Right lobe of liver (tissue), 6 donors: ENCODE measurements around the gene HNRNPLL. TPM values are rescaled to one million over a fixed set of nuclear protein-coding genes. Genes with fewer than 3 reads are reported as not detected.

Experiments used
- ATAC-seq, 4 donors: fragments of 200-7000 bp; cut with Tn5 transposase; one replicate each; pipeline ENCODE4 v1.9.1; 2020; ENCODE audit warnings: mild to moderate bottlenecking in 4 of 4, moderate library complexity in 4 of 4
- DNase-seq, 3 donors: peaks; one replicate each; pipeline ENCODE4 v3.0.0-alpha.2; 2020
- H3K27ac ChIP-seq, 3 donors: fragments of 200-600 bp; one replicate each; pipeline ENCODE4 v1.8.0; 2022
- H3K27me3 ChIP-seq, 2 donors: fragments of 200-600 bp; one replicate each; pipeline ENCODE4 v1.8.0; 2022
- H3K36me3 ChIP-seq, 4 donors: fragments of 200-600 bp; sonication (generic) in 1 of 4; one replicate each; pipeline versions ENCODE4 v1.5.1 to v1.8.0; 2017 to 2022; ENCODE audit warnings: control low read depth in 1 of 4
- H3K4me1 ChIP-seq, 4 donors: fragments of 200-600 bp; sonication (generic) in 1 of 4; one replicate each; pipeline versions ENCODE4 v1.5.1 to v1.8.0; 2017 to 2022; ENCODE audit warnings: control low read depth in 1 of 4
- H3K4me3 ChIP-seq, 3 donors: fragments of 200-600 bp; one replicate each; pipeline ENCODE4 v1.8.0; 2022
- H3K9me3 ChIP-seq, 4 donors: fragments of 200-600 bp; sonication (generic) in 1 of 4; one replicate each; pipeline versions ENCODE4 v1.5.1 to v1.8.0; 2017 to 2022; ENCODE audit warnings: control low read depth in 1 of 4
- CTCF ChIP-seq, 4 donors: fragments of 200-600 bp in 3 of 4; fragments of 450-650 bp in 1 of 4; IDR thresholded peaks; one replicate each; pipeline versions ENCODE4 v1.5.1 to v1.8.0; 2016 to 2022; ENCODE audit warnings: antibody characterized with exemption in 4 of 4, mild to moderate bottlenecking in 2 of 4
- POLR2A ChIP-seq: fragments of 450-650 bp; IDR thresholded peaks from one replicate; pipeline ENCODE4 v1.6.1; 2017; ENCODE audit warnings: antibody characterized with exemption, mild to moderate bottlenecking
- WGBS: methylation state at CpG from one replicate; pipeline ENCODE4 v1.1.6; 2018; ENCODE audit warnings: low coverage, low lambda C conversion rate; ENCODE audit not compliant: insufficient coverage; ENCODE audit errors: missing lambda C conversion rate; 5-methylcytosine and 5-hydroxymethylcytosine counted together
- intact Hi-C, 2 donors: fragments of 100-400 bp; cut with DNase I; formaldehyde crosslinking; loops; one replicate each; pipeline versions ENCODE4 v1.11.2 to v1.14.1; 2022
- total RNA-seq, 6 experiments: library from RNA; depleted of rRNA in 2 of 6; stranded (reverse); fragments of >200 nt in 2 of 6; fragmentation: NEBNext Ultra II Directional in 3 of 6; extraction: Animal tissue kit (Norgen Biotek cat#: 25700) in 3 of 6; gene quantifications; one replicate each; pipeline versions ENCODE4 v1.1.0 to v1.2.4, GENCODE V29; 2016 to 2023
- donor health status: DM: no; HTN: yes; CAD: no.
- donor health status: DM: no; HTN: no; CAD: no.
- donor health status: DM: no; HTN: no; CAD: no.
- donor health status: DM: no; HTN: yes; CAD: no.
- donor health status: DM: no; HTN: yes; CAD: no.

HNRNPLL gene
- total RNA-seq, 6 experiments from 2014 or later: 9.2 to 15.9 (median 13.9) TPM

GRCh38 chr2:38621018-38621417 lies 18.3 kb upstream of the HNRNPLL start:
- intact Hi-C loops: no loop called here
- Histone ChIP-seq H3K27me3 (no peaks in the 10 kb centered on the region), H3K36me3 (no peaks in the 10 kb centered on the region), H3K27ac (no peak overlapping the region), H3K4me1 (no peaks in the 10 kb centered on the region), H3K4me3 (no peak overlapping the region), H3K9me3 (no peaks in the 10 kb centered on the region)
- ATAC-seq (no peak), DNase-seq (no peak)
- TF ChIP-seq POLR2A (no peak), CTCF (IDR thresholded peaks at IDR 0.05) (no peak)

- intact Hi-C loops: no loop called here
- H3K9me3 ChIP-seq: no peaks in the 10 kb centered on the region
- no peak overlapping the region for H3K27ac ChIP-seq
- TF ChIP-seq CTCF (IDR thresholded peaks at IDR 0.05) (no peak), POLR2A (no peak)
- no peak for ATAC-seq
- H3K4me3 ChIP-seq: no peak overlapping the region
- no peaks in the 10 kb centered on the region for H3K4me1 ChIP-seq
- no peaks in the 10 kb centered on the region for H3K36me3 ChIP-seq
- H3K27me3 ChIP-seq: no peaks in the 10 kb centered on the region
- no peak for DNase-seq
- 49% methylated on average over 7 of the region's 7 CpGs for WGBS
Observed at GRCh38 chr2:38620282-38620977, 17.7 kb upstream of the HNRNPLL start.

- peak in 2 of 4 donors; percentile 35 to 41 for ATAC-seq
Observed at GRCh38 chr2:38619458-38620164, 16.9 kb upstream of the HNRNPLL start.

GRCh38 chr2:38617301-38617700 lies 14.6 kb upstream of the HNRNPLL start:
- Histone ChIP-seq H3K4me3 (no peak overlapping the region), H3K27ac (no peak overlapping the region), H3K36me3 (no peaks in the 10 kb centered on the region), H3K4me1 (no peaks in the 10 kb centered on the region), H3K27me3 (no peaks in the 10 kb centered on the region), H3K9me3 (no peaks in the 10 kb centered on the region)
- DNase-seq (no peak), ATAC-seq (no peak)
- intact Hi-C loops: loop anchor here in 1 of 2 donors (10.0 kb wide), 1 partner anchor 48 kb away; the partner anchor contains the start of gene GALM
- 73% methylated on average over 2 of the region's 3 CpGs for WGBS
- TF ChIP-seq POLR2A (no peak), CTCF (IDR thresholded peaks at IDR 0.05) (no peak)

More at GRCh38 chr2:38619458-38620164, 16.9 kb upstream of the HNRNPLL start:
- H3K9me3 ChIP-seq: no peaks in the 10 kb centered on the region
- H3K27ac ChIP-seq: no peak overlapping the region
- DNase-seq: no peak
- 66% methylated on average over 4 of the region's 4 CpGs for WGBS
- TF ChIP-seq POLR2A (no peak), CTCF (IDR thresholded peaks at IDR 0.05) (no peak)
- H3K4me3 ChIP-seq: no peak overlapping the region
- H3K36me3 ChIP-seq: no peaks in the 10 kb centered on the region
- intact Hi-C loops: loop anchor here in 1 of 2 donors (10.0 kb wide), 1 partner anchor 45 kb away; the partner anchor contains the start of gene GALM
- H3K27me3 ChIP-seq: no peaks in the 10 kb centered on the region
- no peaks in the 10 kb centered on the region for H3K4me1 ChIP-seq
